ENCODE data around the gene MYLIP. TPM values are rescaled to one million over a fixed set of nuclear protein-coding genes. Genes with fewer than 3 reads are reported as not detected.

Gene MYLIP
- total RNA-seq, 1 donor = 10.1 TPM

DNA sequence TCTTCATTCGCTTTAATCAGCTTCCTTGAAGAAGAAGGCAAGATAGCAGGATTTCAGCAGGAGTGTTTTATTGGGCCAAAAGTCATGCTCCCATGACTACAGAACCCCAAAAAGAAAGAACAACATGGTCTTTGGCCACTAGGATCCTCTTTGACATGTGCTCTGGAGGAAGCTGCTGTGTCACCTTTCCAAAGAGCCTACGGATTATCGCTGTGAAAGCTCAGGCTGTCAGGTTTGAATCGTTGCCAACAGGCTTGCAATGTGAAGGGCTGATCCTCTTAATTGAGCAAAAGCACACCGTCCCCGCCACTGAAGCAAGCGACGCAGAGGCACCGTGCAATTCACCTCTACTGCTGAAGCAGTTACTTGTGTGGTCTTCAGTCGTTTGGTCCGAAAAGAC lies 29.0 kb downstream of the MYLIP start:
- Histone ChIP-seq H3K9me3 (ENCODE audit: low read depth, low read length) (no peaks in the 10 kb centered on the region), H4K20me1 (ENCODE audit: insufficient read depth, low read length) (no peaks in the 10 kb centered on the region), H3K4me1 (ENCODE audit: insufficient read depth, low read length) (peaks cover 6% of the 10 kb centered on the region), H3K4me2 (ENCODE audit: insufficient read depth, low read length) (no peak overlapping the region), H3K27ac (ENCODE audit: low read depth, low read length) (no peak overlapping the region), H2AFZ (ENCODE audit: low read length) (no peak overlapping the region), H3K4me3 (ENCODE audit: insufficient read depth, low read length) (no peak overlapping the region), H3K27me3 (ENCODE audit: insufficient read depth, low read length) (no peaks in the 10 kb centered on the region), H3K36me3 (ENCODE audit: insufficient read depth, low read length) (no peaks in the 10 kb centered on the region), H3K79me2 (ENCODE audit: insufficient read depth, low read length) (no peaks in the 10 kb centered on the region)
- TF ChIP-seq, protein P1, sequence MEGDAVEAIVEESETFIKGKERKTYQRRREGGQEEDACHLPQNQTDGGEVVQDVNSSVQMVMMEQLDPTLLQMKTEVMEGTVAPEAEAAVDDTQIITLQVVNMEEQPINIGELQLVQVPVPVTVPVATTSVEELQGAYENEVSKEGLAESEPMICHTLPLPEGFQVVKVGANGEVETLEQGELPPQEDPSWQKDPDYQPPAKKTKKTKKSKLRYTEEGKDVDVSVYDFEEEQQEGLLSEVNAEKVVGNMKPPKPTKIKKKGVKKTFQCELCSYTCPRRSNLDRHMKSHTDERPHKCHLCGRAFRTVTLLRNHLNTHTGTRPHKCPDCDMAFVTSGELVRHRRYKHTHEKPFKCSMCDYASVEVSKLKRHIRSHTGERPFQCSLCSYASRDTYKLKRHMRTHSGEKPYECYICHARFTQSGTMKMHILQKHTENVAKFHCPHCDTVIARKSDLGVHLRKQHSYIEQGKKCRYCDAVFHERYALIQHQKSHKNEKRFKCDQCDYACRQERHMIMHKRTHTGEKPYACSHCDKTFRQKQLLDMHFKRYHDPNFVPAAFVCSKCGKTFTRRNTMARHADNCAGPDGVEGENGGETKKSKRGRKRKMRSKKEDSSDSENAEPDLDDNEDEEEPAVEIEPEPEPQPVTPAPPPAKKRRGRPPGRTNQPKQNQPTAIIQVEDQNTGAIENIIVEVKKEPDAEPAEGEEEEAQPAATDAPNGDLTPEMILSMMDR (IDR thresholded peaks at IDR 0.05; ENCODE audit: extremely low read depth, low read depth, low read length) = no peak
- no peak for DNase-seq (ENCODE audit: insufficient read length, low spot score, missing footprints)

DNA sequence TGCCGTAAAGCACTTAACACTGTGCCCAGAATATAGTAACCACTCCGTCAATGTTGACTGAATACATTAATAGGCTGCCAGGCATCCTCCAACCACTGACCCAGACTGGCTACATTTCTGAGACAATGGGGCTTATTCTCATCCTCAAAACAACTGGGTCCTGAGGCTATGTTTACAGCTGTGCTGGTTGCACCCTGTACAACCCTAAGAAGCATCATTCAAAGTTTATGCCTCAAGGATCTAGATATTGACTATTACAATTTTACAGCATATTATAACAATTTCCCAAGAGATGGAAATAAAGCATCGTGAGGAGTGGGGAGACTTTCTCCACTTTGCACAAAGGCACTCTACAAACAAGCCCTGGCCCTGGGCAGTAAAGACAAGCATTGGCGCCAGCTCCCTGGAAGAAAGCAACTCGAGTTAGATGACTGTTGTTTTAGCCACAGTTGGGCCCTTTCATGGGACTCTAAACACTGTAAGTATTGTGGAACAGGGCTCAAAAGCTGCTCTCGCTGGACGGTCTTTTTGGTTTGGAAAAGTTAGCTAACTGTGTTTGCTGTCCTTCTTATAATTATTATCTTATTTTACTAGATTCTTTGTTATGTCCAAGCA lies 30.2 kb downstream of the MYLIP start:
- Histone ChIP-seq H3K27me3 (ENCODE audit: insufficient read depth, low read length) (no peaks in the 10 kb centered on the region), H3K9me3 (ENCODE audit: low read depth, low read length) (no peaks in the 10 kb centered on the region), H3K79me2 (ENCODE audit: insufficient read depth, low read length) (no peaks in the 10 kb centered on the region), H3K36me3 (ENCODE audit: insufficient read depth, low read length) (no peaks in the 10 kb centered on the region), H3K4me2 (ENCODE audit: insufficient read depth, low read length) (no peak overlapping the region), H3K27ac (ENCODE audit: low read depth, low read length) (no peak overlapping the region), H2AFZ (ENCODE audit: low read length) (no peak overlapping the region), H4K20me1 (ENCODE audit: insufficient read depth, low read length) (no peaks in the 10 kb centered on the region), H3K4me3 (ENCODE audit: insufficient read depth, low read length) (no peak overlapping the region), H3K4me1 (ENCODE audit: insufficient read depth, low read length) (peaks cover 6% of the 10 kb centered on the region)
- TF ChIP-seq, protein P1 (IDR thresholded peaks at IDR 0.05; ENCODE audit: extremely low read depth, low read depth, low read length) = no peak
- no peak for DNase-seq (ENCODE audit: insufficient read length, low spot score, missing footprints)

DNA sequence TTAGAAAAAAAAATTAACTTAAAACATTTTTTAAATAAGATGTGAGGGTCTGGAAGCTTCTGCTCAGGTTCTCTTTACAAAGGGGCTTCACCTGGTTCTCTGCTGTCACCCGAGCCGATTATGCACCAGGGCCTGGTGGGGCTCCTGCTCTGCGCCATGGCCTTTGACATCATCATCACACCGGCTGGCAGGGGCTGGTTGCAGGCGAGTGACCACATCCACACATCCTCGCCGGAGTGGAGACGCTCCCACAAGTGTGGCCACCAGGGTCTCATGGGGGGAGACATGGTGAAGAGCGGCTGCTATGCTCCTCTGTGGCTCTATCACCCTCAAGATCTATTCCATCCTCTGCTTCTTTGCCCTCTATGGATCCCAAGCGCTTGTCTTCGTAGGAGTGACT lies 31.9 kb downstream of the MYLIP start:
- no peaks in the 10 kb centered on the region for H4K20me1 ChIP-seq (ENCODE audit: insufficient read depth, low read length)
- H3K4me1 ChIP-seq (ENCODE audit: insufficient read depth, low read length) = no peaks in the 10 kb centered on the region
- H3K4me2 ChIP-seq (ENCODE audit: insufficient read depth, low read length) = no peak overlapping the region
- H3K27me3 ChIP-seq (ENCODE audit: insufficient read depth, low read length) = no peaks in the 10 kb centered on the region
- no peak overlapping the region for H3K4me3 ChIP-seq (ENCODE audit: insufficient read depth, low read length)
- no peak overlapping the region for H3K27ac ChIP-seq (ENCODE audit: low read depth, low read length)
- no peak for DNase-seq (ENCODE audit: insufficient read length, low spot score, missing footprints)
- H2AFZ ChIP-seq (ENCODE audit: low read length) = no peak overlapping the region
- TF ChIP-seq, protein P1 (IDR thresholded peaks at IDR 0.05; ENCODE audit: extremely low read depth, low read depth, low read length) = no peak
- H3K36me3 ChIP-seq (ENCODE audit: insufficient read depth, low read length) = no peaks in the 10 kb centered on the region
- no peaks in the 10 kb centered on the region for H3K79me2 ChIP-seq (ENCODE audit: insufficient read depth, low read length)
- no peaks in the 10 kb centered on the region for H3K9me3 ChIP-seq (ENCODE audit: low read depth, low read length)

DNA sequence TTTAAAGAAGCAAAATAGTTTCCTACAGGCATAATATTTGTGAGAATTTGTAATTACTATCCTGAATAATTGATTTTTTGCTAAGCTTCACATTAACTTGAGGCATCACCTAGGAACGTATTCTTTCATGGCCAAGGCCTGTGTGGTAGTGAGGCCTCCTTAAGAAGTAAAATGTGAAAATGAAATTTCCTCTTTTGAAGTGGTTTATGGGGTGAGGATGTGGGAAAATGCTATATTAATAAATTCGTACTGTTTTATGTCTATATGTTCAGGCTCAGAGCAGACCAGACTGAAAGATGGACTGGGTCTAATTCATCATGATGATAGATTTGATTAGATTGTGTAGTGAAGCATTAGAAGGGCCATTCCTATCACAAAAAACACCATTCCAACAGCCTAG lies 33.1 kb downstream of the MYLIP start:
- Histone ChIP-seq H3K4me2 (ENCODE audit: insufficient read depth, low read length) (no peak overlapping the region), H3K4me3 (ENCODE audit: insufficient read depth, low read length) (no peak overlapping the region), H3K36me3 (ENCODE audit: insufficient read depth, low read length) (no peaks in the 10 kb centered on the region), H3K27me3 (ENCODE audit: insufficient read depth, low read length) (peaks cover 6% of the 10 kb centered on the region), H3K4me1 (ENCODE audit: insufficient read depth, low read length) (no peaks in the 10 kb centered on the region), H3K9me3 (ENCODE audit: low read depth, low read length) (no peaks in the 10 kb centered on the region), H3K27ac (ENCODE audit: low read depth, low read length) (no peak overlapping the region), H2AFZ (ENCODE audit: low read length) (no peak overlapping the region), H4K20me1 (ENCODE audit: insufficient read depth, low read length) (no peaks in the 10 kb centered on the region), H3K79me2 (ENCODE audit: insufficient read depth, low read length) (no peaks in the 10 kb centered on the region)
- TF ChIP-seq, protein P1 (IDR thresholded peaks at IDR 0.05; ENCODE audit: extremely low read depth, low read depth, low read length) = no peak
- DNase-seq (ENCODE audit: insufficient read length, low spot score, missing footprints) = no peak
